Lung (tissue), 12 donors: Measurements from ENCODE around the gene PTPRD. TPM values are rescaled to one million over a fixed set of nuclear protein-coding genes. Genes with fewer than 3 reads are reported as not detected.

Experiments
- ATAC-seq: fragments of 200-7000 bp; cut with Tn5 transposase; one replicate; pipeline ENCODE4 v1.9.1; 2020; ENCODE audit warnings: moderate number of reproducible peaks; ENCODE audit not compliant: insufficient read depth, low FRiP score
- DNase-seq, 3 donors: peaks; one replicate each; pipeline ENCODE4 v3.0.0-alpha.2; 2013 to 2017
- H3K27ac ChIP-seq, 2 donors: one replicate each; pipeline ENCODE4 v1.5.1; 2013; ENCODE audit warnings: mild to moderate bottlenecking in 2 of 2, moderate library complexity in 2 of 2, control low read depth in 1 of 2, inconsistent platforms in 1 of 2, low read depth in 1 of 2, low read length in 1 of 2
- H3K27me3 ChIP-seq, 3 donors: one replicate each; pipeline ENCODE4 v1.5.1; 2013; ENCODE audit warnings: low read length in 2 of 3; ENCODE audit not compliant: control insufficient read depth in 3 of 3, insufficient read depth in 3 of 3
- H3K36me3 ChIP-seq, 4 donors: one replicate each; pipeline ENCODE4 v1.5.1; 2013; ENCODE audit warnings: low read length in 4 of 4, mild to moderate bottlenecking in 1 of 4, moderate library complexity in 1 of 4; ENCODE audit not compliant: control insufficient read depth in 4 of 4, insufficient read depth in 4 of 4
- H3K4me1 ChIP-seq, 5 donors: one replicate each; pipeline ENCODE4 v1.5.1; 2013; ENCODE audit warnings: low read length in 5 of 5, mild to moderate bottlenecking in 2 of 5, moderate library complexity in 1 of 5; ENCODE audit not compliant: control insufficient read depth in 5 of 5, insufficient read depth in 5 of 5
- H3K4me3 ChIP-seq: one replicate; pipeline ENCODE4 v1.5.1; 2013; ENCODE audit warnings: mild to moderate bottlenecking, control low read depth, moderate library complexity
- H3K9ac ChIP-seq, 2 donors: one replicate each; pipeline ENCODE4 v1.5.1; 2013; ENCODE audit warnings: low read length in 2 of 2, control low read depth in 1 of 2; ENCODE audit not compliant: insufficient read depth in 1 of 2
- H3K9me3 ChIP-seq, 4 donors: one replicate each; pipeline ENCODE4 v1.5.1; 2013; ENCODE audit warnings: low read length in 3 of 4, mild to moderate bottlenecking in 1 of 4, moderate library complexity in 1 of 4; ENCODE audit not compliant: control insufficient read depth in 4 of 4, insufficient read depth in 3 of 4
- CTCF ChIP-seq: IDR thresholded peaks from 2 replicates; pipeline ENCODE4 v1.5.1; 2012; ENCODE audit warnings: mild to moderate bottlenecking; ENCODE audit errors: control extremely low read depth, extremely low read depth
- WGBS, 2 donors: extraction: QIAGEN DNeasy Blood & Tissue Kit; methylation state at CpG; one replicate each; pipeline ENCODE4 v1.1.7; 2013; 5-methylcytosine and 5-hydroxymethylcytosine counted together
- polyA plus RNA-seq, 2 donors: library from polyadenylated mRNA; stranded (reverse); fragments of 200-250 nt; gene quantifications; one replicate each; pipeline ENCODE4 v1.2.1, GENCODE V29; 2013
- total RNA-seq, 2 donors: library from RNA; depleted of rRNA in 1 of 2; stranded (reverse); fragments of >200 nt in 1 of 2; gene quantifications; one replicate each; pipeline ENCODE4 v1.2.1, GENCODE V29; 2014 to 2021
- donor health status: control.
- donor health status: control.
- donor health status: Bipolar disorder and iron deficiency.
- donor health status: healthy.
- donor health status: DM: yes; HTN: yes; CAD: no.

Gene PTPRD
- total and polyA plus RNA-seq, 4 donors = 1.9 to 145 (median 13.7) TPM

GRCh38 chr9:8437259-8437658, 2175.5 kb downstream of the PTPRD start:
- Histone ChIP-seq H3K27ac (no peak overlapping the region), H3K36me3 (peaks cover 0 to 27% (median 5%) of the 10 kb centered on the region in 4 donors), H3K9ac (no peak overlapping the region), H3K4me3 (no peak overlapping the region), H3K27me3 (no peaks in the 10 kb centered on the region), H3K9me3 (no peaks in the 10 kb centered on the region), H3K4me1 (no peaks in the 10 kb centered on the region)
- ATAC-seq (no peak), DNase-seq (no peak)
- WGBS, 2 donors = 90 to 95% methylated on average over 4 of the region's 4 CpGs
- no peak for TF ChIP-seq CTCF

- Histone ChIP-seq H3K4me1 (no peaks in the 10 kb centered on the region), H3K9me3 (no peaks in the 10 kb centered on the region), H3K36me3 (peaks cover 0 to 25% (median 4%) of the 10 kb centered on the region in 4 donors), H3K4me3 (no peak overlapping the region), H3K27ac (no peak overlapping the region), H3K27me3 (no peaks in the 10 kb centered on the region), H3K9ac (no peak overlapping the region)
- TF ChIP-seq CTCF = no peak
- no peak for DNase-seq
- no peak for ATAC-seq
- 77 to 96% methylated on average over 1 of the region's 1 CpG for WGBS, 2 donors
Observed at GRCh38 chr9:8436786-8437185, 2176.0 kb downstream of the PTPRD start.

GRCh38 chr9:8434621-8435020, 2178.2 kb downstream of the PTPRD start:
- DNase-seq = no peak
- TF ChIP-seq CTCF = no peak
- no peak for ATAC-seq
- Histone ChIP-seq H3K27ac (no peak overlapping the region), H3K36me3 (peaks cover 0 to 18% (median 4%) of the 10 kb centered on the region in 4 donors), H3K9me3 (no peaks in the 10 kb centered on the region), H3K9ac (no peak overlapping the region), H3K27me3 (no peaks in the 10 kb centered on the region), H3K4me1 (no peaks in the 10 kb centered on the region), H3K4me3 (no peak overlapping the region)
- WGBS, 2 donors = 95 to 97% methylated on average over 3 of the region's 3 CpGs

GRCh38 chr9:8432224-8432623, 2180.6 kb downstream of the PTPRD start:
- no peaks in the 10 kb centered on the region for H3K27me3 ChIP-seq
- no peak for TF ChIP-seq CTCF
- no peak overlapping the region for H3K27ac ChIP-seq
- no peaks in the 10 kb centered on the region for H3K9me3 ChIP-seq
- H3K4me3 ChIP-seq = no peak overlapping the region
- DNase-seq = no peak
- 25 to 50% methylated on average over 4 of the region's 4 CpGs for WGBS, 2 donors
- H3K9ac ChIP-seq = no peak overlapping the region
- ATAC-seq = no peak
- H3K4me1 ChIP-seq = no peaks in the 10 kb centered on the region
- H3K36me3 ChIP-seq = peaks cover 0 to 18% (median 3%) of the 10 kb centered on the region in 4 donors
